Cardiac fibroblast (primary cell): ENCODE data around the gene APPL1.

Experiments used
- DNase-seq, 2 donors: peaks; one replicate each; pipeline versions ENCODE4 v3.0.0 to v3.0.0-alpha.2; 2010; ENCODE audit warnings: low read depth in 2 of 2
- H3K4me3 ChIP-seq, 2 donors: replicated peaks in 1 of 2; 1 replicate in 1 of 2; 2 replicates in 1 of 2; pipeline ENCODE4 v1.5.1; 2011; ENCODE audit warnings: low read depth in 2 of 2, low read length in 2 of 2, mild to moderate bottlenecking in 2 of 2, moderate library complexity in 1 of 2
- TF ChIP-seq, protein P1 (sequence below): IDR thresholded peaks from one replicate; pipeline ENCODE4 v1.5.1; 2011; ENCODE audit warnings: low read depth, mild to moderate bottlenecking, low read length, inconsistent platforms

Gene APPL1, protein sequence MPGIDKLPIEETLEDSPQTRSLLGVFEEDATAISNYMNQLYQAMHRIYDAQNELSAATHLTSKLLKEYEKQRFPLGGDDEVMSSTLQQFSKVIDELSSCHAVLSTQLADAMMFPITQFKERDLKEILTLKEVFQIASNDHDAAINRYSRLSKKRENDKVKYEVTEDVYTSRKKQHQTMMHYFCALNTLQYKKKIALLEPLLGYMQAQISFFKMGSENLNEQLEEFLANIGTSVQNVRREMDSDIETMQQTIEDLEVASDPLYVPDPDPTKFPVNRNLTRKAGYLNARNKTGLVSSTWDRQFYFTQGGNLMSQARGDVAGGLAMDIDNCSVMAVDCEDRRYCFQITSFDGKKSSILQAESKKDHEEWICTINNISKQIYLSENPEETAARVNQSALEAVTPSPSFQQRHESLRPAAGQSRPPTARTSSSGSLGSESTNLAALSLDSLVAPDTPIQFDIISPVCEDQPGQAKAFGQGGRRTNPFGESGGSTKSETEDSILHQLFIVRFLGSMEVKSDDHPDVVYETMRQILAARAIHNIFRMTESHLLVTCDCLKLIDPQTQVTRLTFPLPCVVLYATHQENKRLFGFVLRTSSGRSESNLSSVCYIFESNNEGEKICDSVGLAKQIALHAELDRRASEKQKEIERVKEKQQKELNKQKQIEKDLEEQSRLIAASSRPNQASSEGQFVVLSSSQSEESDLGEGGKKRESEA

DNA sequence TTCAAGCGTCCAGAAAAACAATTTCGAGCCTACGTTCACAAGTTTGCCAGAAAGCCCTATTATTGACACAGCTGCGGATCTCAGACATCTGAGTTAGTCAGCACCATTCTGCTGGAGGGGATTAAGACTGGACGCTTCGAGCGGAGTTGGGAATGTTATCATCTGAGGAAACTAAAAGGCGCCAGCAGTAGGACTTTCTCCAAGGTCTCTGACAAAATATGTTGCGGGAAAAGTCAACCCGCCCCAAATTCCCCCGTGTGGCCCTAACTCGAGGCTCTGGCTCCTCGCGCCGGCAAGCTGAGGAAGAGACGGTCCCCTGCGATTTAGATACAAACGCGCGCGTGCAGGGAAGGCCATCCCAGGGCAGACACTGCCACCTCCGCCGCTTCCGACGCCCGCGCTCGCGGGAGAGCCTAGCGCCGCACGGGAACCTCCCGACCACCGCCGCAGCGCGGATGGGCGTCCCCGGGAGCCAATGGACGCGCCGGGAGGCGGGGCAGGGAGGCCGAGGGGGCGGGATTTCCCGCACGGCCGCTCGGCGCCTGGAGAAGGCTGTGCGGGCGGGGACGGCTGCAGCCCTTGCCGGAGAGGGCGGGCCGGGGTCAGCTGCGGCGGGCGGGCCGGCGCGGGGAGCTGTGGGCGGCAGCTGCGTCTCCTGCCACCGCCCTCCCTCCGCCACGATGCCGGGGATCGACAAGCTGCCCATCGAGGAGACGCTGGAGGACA, at the start of gene APPL1:
TSS of gene APPL1 (plus strand) at position 526 of the 726 bp plus-strand sequence. CDS start at position 681, 155 bp downstream.
- DNase-seq = peak; percentile 84 to 92
- TF ChIP-seq, protein P1, sequence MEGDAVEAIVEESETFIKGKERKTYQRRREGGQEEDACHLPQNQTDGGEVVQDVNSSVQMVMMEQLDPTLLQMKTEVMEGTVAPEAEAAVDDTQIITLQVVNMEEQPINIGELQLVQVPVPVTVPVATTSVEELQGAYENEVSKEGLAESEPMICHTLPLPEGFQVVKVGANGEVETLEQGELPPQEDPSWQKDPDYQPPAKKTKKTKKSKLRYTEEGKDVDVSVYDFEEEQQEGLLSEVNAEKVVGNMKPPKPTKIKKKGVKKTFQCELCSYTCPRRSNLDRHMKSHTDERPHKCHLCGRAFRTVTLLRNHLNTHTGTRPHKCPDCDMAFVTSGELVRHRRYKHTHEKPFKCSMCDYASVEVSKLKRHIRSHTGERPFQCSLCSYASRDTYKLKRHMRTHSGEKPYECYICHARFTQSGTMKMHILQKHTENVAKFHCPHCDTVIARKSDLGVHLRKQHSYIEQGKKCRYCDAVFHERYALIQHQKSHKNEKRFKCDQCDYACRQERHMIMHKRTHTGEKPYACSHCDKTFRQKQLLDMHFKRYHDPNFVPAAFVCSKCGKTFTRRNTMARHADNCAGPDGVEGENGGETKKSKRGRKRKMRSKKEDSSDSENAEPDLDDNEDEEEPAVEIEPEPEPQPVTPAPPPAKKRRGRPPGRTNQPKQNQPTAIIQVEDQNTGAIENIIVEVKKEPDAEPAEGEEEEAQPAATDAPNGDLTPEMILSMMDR = no peak
- H3K4me3 ChIP-seq = peak within 1 kb of the TSS; percentile 72 to 80

DNA sequence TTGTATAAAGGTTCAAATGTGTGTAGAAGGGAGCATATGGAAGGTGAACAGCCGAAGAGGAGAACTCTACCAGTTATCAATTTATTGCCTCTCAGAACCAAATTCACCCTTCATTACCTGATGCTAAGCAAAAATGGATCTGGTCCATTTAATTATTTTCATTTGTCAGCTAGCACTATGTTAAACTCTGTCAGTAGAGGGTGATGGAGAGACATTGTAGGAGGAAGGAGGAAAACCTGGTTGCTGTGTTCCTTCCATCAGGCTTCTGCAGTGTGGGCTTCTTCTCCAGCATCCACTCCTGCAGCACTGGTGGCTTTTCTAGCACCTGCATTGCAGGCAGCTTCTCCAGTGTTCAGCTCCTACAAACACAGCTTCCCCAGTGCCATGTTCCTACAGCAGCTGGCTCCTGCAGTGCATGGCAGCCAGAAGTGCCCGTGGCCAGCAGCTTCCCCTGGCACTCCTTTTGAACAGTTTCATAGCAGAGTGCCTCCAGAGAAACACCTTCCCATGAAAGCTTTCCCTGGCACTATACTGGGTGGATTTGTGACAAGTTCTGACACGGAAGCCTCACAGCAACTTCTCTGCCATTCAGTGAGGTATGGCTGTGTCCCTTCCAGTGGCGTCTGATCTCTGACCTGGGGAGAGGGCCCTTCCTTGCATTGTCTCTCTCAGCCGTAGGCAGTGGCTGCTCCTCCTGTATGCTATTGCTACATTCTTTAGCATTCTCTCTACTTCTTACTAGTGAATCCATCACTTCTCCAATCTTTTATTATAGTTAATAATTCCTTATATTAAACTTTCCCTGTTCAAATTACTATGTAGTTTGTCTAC, 47.7 kb upstream of the APPL1 start:
- H3K4me3 ChIP-seq = no peak overlapping the region
- DNase-seq = peak; percentile 44 to 46
- TF ChIP-seq, protein P1 = peak; percentile 58

DNA sequence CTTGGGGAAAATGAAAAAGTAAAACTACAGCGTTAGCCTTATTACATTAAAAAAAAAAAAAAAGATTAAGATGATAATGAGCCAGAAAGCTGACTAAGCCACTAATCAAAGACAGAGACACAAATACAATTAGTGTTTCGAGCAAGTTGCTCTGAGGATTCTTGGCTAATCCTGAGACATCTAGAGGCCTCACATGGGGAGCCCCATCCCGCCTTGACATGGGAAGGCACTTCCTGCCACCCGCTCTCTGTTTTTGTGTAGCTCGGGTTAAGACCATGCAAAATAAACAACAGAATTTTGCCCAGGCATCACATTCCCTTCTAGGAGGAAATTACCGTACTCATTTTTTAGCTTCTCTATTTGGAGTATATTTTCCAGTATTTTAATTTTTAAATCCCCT, 43.0 kb upstream of the APPL1 start:
- no peak overlapping the region for H3K4me3 ChIP-seq
- no peak for DNase-seq
- TF ChIP-seq, protein P1 = no peak

DNA sequence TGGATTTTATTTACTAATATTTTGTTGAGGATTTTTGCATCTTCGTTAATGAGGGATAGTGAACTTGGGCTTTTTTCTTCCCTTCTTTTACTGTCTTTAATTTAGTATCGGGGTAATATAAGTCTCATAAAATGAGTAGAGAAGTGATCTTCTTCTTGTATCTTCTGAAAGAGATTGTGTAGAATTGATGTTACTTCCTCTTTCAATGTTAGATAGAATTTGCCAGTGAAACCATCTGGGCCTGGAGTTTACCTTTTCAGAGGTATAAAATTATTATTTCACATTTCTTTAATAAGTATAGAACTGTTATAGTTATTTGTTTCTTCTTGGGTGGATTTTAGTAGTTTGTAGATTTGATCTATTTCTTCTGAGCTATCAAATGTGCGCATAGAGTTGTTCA, 35.5 kb upstream of the APPL1 start:
- H3K4me3 ChIP-seq = no peak overlapping the region
- DNase-seq = no peak
- TF ChIP-seq, protein P1 = no peak

DNA sequence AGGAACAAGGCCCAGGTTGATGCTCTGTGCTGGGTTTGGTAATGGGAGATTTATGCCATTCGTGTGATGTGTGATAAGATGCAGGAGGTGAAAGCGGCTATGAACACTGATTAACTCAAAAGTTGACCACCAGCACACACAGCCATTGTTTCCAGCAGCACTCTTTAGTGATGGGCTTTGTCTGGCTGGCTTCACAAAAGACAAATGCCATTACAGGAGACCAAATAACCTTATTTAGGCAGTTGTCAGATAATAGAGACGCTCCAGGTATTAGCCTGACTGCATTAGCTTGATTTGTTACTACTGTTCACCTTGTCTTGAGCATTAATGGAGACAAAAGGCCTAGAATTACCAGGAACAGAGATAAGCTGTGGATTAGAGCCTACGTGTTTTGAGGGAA, 32.9 kb upstream of the APPL1 start:
- TF ChIP-seq, protein P1 = no peak
- DNase-seq = no peak
- no peak overlapping the region for H3K4me3 ChIP-seq

DNA sequence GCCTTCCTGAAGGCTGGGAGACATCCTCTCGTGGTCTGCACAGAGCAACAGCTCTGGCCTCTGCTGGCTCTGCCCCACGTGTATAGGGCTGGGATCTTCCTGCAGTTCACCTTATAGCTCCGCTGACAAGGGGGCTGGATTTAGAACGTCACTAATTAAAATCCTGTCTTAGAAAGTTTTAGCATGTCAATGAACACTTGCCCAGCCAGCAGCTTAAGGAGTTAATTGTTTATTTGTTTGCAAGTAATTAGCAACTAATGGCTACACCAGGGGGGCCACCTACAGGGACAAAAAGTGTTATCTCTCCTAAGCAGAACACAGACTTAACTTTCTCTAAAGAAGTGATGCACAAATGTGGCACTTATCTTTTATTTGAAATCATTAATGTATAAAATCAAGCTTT, 27.6 kb upstream of the APPL1 start, which contains the start of gene HESX1:
TSS of gene HESX1 (minus strand) at position 84 of the 403 bp plus-strand sequence. CDS start at position 24, 60 bp downstream.
- TF ChIP-seq, protein P1 = no peak
- no peak for DNase-seq

More for the DNA sequence above, 27.6 kb upstream of the APPL1 start, which contains the start of gene HESX1:
- no peak within 1 kb of the TSS for H3K4me3 ChIP-seq
